Glutamatergic neuron (in vitro differentiated cells): ENCODE data around the gene KCNQ1. TPM values are rescaled to one million over a fixed set of nuclear protein-coding genes. Genes with fewer than 3 reads are reported as not detected.

Experiments
- DNase-seq: peaks from one replicate; pipeline ENCODE4 v3.0.0; 2022
- H3K27ac Mint-ChIP-seq: one replicate; pipeline ENCODE4 v1.8.0; 2020; ENCODE audit warnings: mild to moderate bottlenecking, mixed read lengths, inconsistent platforms; ENCODE audit not compliant: unreplicated experiment
- H3K27me3 Mint-ChIP-seq: one replicate; pipeline ENCODE4 v1.8.0; 2020; ENCODE audit warnings: mild to moderate bottlenecking, moderate library complexity, mixed read lengths, inconsistent platforms; ENCODE audit not compliant: unreplicated experiment
- H3K36me3 Mint-ChIP-seq: one replicate; pipeline ENCODE4 v1.8.0; 2020; ENCODE audit warnings: mild to moderate bottlenecking, mixed read lengths, inconsistent platforms; ENCODE audit not compliant: unreplicated experiment
- H3K4me1 Mint-ChIP-seq: one replicate; pipeline ENCODE4 v1.8.0; 2020; ENCODE audit warnings: mild to moderate bottlenecking, low read depth, mixed read lengths, inconsistent platforms; ENCODE audit not compliant: unreplicated experiment
- H3K4me3 Mint-ChIP-seq: one replicate; pipeline ENCODE4 v1.8.0; 2020; ENCODE audit warnings: mild to moderate bottlenecking, mixed read lengths, inconsistent platforms; ENCODE audit not compliant: unreplicated experiment
- H3K9me3 Mint-ChIP-seq: one replicate; pipeline ENCODE4 v1.8.0; 2020; ENCODE audit warnings: mild to moderate bottlenecking, moderate library complexity, mixed read lengths, inconsistent platforms; ENCODE audit not compliant: unreplicated experiment
- CTCF ChIP-seq: fragments of 200-600 bp; sonication (generic); IDR thresholded peaks from one replicate; pipeline ENCODE4 v1.5.0; 2021; ENCODE audit not compliant: partially characterized antibody, unreplicated experiment
- total RNA-seq: library from RNA; stranded (reverse); fragmentation: NEBNext Ultra II Directional; extraction: Animal tissue kit (Norgen Biotek cat#: 25700); gene quantifications from one replicate; pipeline ENCODE4 v1.2.1, GENCODE V29; 2021; ENCODE audit not compliant: unreplicated experiment

Gene KCNQ1
- total RNA-seq, 1 donor from 2014 or later = 0.44 TPM

- TF ChIP-seq CTCF = no peak
- no peaks in the 10 kb centered on the region for H3K36me3 Mint-ChIP-seq
- DNase-seq = peak; percentile 4
- no peak overlapping the region for H3K27ac Mint-ChIP-seq
- no peaks in the 10 kb centered on the region for H3K9me3 Mint-ChIP-seq
- H3K4me3 Mint-ChIP-seq = no peak overlapping the region
- peaks cover 5% of the 10 kb centered on the region for H3K4me1 Mint-ChIP-seq
- H3K27me3 Mint-ChIP-seq = peaks cover 5% of the 10 kb centered on the region
Observed at GRCh38 chr11:2541881-2542361, 97.1 kb downstream of the KCNQ1 start.

GRCh38 chr11:2542406-2542805 is 97.6 kb downstream of the KCNQ1 start:
- DNase-seq = peak; percentile 5
- H3K27me3 Mint-ChIP-seq = peaks cover 5% of the 10 kb centered on the region
- H3K4me1 Mint-ChIP-seq = peaks cover 5% of the 10 kb centered on the region
- no peak for TF ChIP-seq CTCF
- H3K36me3 Mint-ChIP-seq = no peaks in the 10 kb centered on the region
- H3K4me3 Mint-ChIP-seq = no peak overlapping the region
- no peak overlapping the region for H3K27ac Mint-ChIP-seq
- H3K9me3 Mint-ChIP-seq = no peaks in the 10 kb centered on the region

- TF ChIP-seq CTCF = no peak
- Mint-ChIP-seq H3K36me3 (peaks cover 9% of the 10 kb centered on the region), H3K9me3 (peaks cover 3% of the 10 kb centered on the region), H3K4me1 (no peaks in the 10 kb centered on the region), H3K27ac (no peak overlapping the region), H3K27me3 (peaks cover 5% of the 10 kb centered on the region), H3K4me3 (no peak overlapping the region)
- peak; percentile 5 for DNase-seq
Observed at GRCh38 chr11:2547806-2548205, 103.0 kb downstream of the KCNQ1 start.

GRCh38 chr11:2548596-2548995 is 103.8 kb downstream of the KCNQ1 start:
- H3K36me3 Mint-ChIP-seq = peaks cover 9% of the 10 kb centered on the region
- peak; percentile 4 for DNase-seq
- H3K4me3 Mint-ChIP-seq = no peak overlapping the region
- TF ChIP-seq CTCF = no peak
- H3K27ac Mint-ChIP-seq = no peak overlapping the region
- H3K4me1 Mint-ChIP-seq = no peaks in the 10 kb centered on the region
- H3K27me3 Mint-ChIP-seq = peaks cover 5% of the 10 kb centered on the region
- peaks cover 3% of the 10 kb centered on the region for H3K9me3 Mint-ChIP-seq

GRCh38 chr11:2549080-2549479 is 104.3 kb downstream of the KCNQ1 start:
- Mint-ChIP-seq H3K27me3 (peaks cover 5% of the 10 kb centered on the region), H3K4me3 (no peak overlapping the region), H3K9me3 (peaks cover 3% of the 10 kb centered on the region), H3K36me3 (peaks cover 9% of the 10 kb centered on the region), H3K27ac (no peak overlapping the region), H3K4me1 (no peaks in the 10 kb centered on the region)
- TF ChIP-seq CTCF = no peak
- peak; percentile 4 for DNase-seq
